ENCODE measurements around the gene GPATCH2L.

The GPATCH2L gene

GRCh38 chr14:76136476-76137110 lies 15.1 kb upstream of the GPATCH2L start:
- DNase-seq (ENCODE audit: low spot score): no peak

- DNase-seq (ENCODE audit: low spot score): no peak
These were observed 13.5 kb upstream of the GPATCH2L start for GRCh38 chr14:76138119-76138757.

GRCh38 chr14:76138758-76139723 lies 12.7 kb upstream of the GPATCH2L start:
- no peak for DNase-seq (ENCODE audit: low spot score)

GRCh38 chr14:76143642-76144041 lies 8.1 kb upstream of the GPATCH2L start:
- no peak for DNase-seq (ENCODE audit: low spot score)

GRCh38 chr14:76146976-76147375 lies 4.7 kb upstream of the GPATCH2L start:
- no peak for DNase-seq (ENCODE audit: low spot score)

GRCh38 chr14:76149196-76149595 lies 2.5 kb upstream of the GPATCH2L start:
- no peak for DNase-seq (ENCODE audit: low spot score)

GRCh38 chr14:76152333-76152681 lies 585 bp downstream of the GPATCH2L start:
- DNase-seq (ENCODE audit: low spot score): peak; percentile 90

- no peak for DNase-seq (ENCODE audit: low spot score)
These were observed 2.2 kb downstream of the GPATCH2L start for GRCh38 chr14:76153919-76154318.

GRCh38 chr14:76154539-76155126 lies 2.9 kb downstream of the GPATCH2L start:
- DNase-seq (ENCODE audit: low spot score): no peak

GRCh38 chr14:76163668-76164363 lies 12.1 kb downstream of the GPATCH2L start:
- no peak for DNase-seq (ENCODE audit: low spot score)

GRCh38 chr14:76168531-76168930 lies 16.8 kb downstream of the GPATCH2L start:
- DNase-seq (ENCODE audit: low spot score): no peak

- DNase-seq (ENCODE audit: low spot score): no peak
These were observed 18.1 kb downstream of the GPATCH2L start for GRCh38 chr14:76169776-76170175.

- no peak for DNase-seq (ENCODE audit: low spot score)
These were observed 23.3 kb downstream of the GPATCH2L start for GRCh38 chr14:76174982-76175381.

GRCh38 chr14:76175942-76176341 lies 24.2 kb downstream of the GPATCH2L start:
- no peak for DNase-seq (ENCODE audit: low spot score)

GRCh38 chr14:76181546-76181945 lies 29.8 kb downstream of the GPATCH2L start:
- DNase-seq (ENCODE audit: low spot score): no peak

- DNase-seq (ENCODE audit: low spot score): no peak
These were observed 34.7 kb downstream of the GPATCH2L start for GRCh38 chr14:76186308-76187027.

GRCh38 chr14:76191297-76191696 lies 39.6 kb downstream of the GPATCH2L start:
- DNase-seq (ENCODE audit: low spot score): no peak

GRCh38 chr14:76193696-76194095 lies 42.0 kb downstream of the GPATCH2L start:
- no peak for DNase-seq (ENCODE audit: low spot score)

- DNase-seq (ENCODE audit: low spot score): no peak
These were observed 42.6 kb downstream of the GPATCH2L start for GRCh38 chr14:76194327-76194726.

GRCh38 chr14:76195003-76195402 lies 43.3 kb downstream of the GPATCH2L start:
- DNase-seq (ENCODE audit: low spot score): no peak
